ENCODE measurements around the gene IGIP.

IGIP gene

DNA sequence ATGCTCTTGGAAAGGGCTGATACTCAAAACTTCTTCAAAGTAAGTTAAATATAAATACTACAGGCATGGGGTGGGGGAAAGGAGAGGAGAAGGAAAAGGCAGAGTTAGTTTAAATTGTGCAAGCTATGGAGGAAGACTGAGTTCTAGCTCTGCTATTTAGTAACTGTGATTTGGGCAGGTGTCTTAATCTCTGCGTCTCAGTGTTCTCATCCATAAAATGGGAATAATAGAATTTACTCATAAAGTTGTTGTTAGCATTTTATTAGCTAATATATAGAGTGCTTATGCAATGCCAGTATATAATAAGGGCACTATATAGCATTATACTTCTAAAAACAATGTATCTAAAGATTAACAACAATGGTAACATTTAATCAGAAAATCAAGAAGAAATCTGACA, 24.6 kb upstream of the IGIP start:
- no peaks in the 10 kb centered on the region for H3K79me2 ChIP-seq (ENCODE audit: insufficient read depth, low read length)
- no peak overlapping the region for H2AFZ ChIP-seq (ENCODE audit: low read length)
- no peaks in the 10 kb centered on the region for H4K20me1 ChIP-seq (ENCODE audit: insufficient read depth, low read length, poor library complexity, severe bottlenecking)
- no peak overlapping the region for H3K4me3 ChIP-seq (ENCODE audit: low read length, poor library complexity, severe bottlenecking)
- no peaks in the 10 kb centered on the region for H3F3A ChIP-seq (ENCODE audit: low read depth)
- H3K4me2 ChIP-seq (ENCODE audit: low read depth, low read length, poor library complexity, severe bottlenecking) = no peak overlapping the region
- no peak overlapping the region for H3K9ac ChIP-seq (ENCODE audit: low read depth, low read length, poor library complexity, severe bottlenecking)
- H3K4me1 ChIP-seq (ENCODE audit: insufficient read depth, low read length, poor library complexity, severe bottlenecking) = no peaks in the 10 kb centered on the region
- H3K27me3 ChIP-seq (ENCODE audit: insufficient read depth, low read length, poor library complexity, severe bottlenecking) = no peaks in the 10 kb centered on the region
- H3K9me2 ChIP-seq (replicated peaks; ENCODE audit: low read depth, low read length) = no peaks in the 10 kb centered on the region
- TF ChIP-seq, protein P1, sequence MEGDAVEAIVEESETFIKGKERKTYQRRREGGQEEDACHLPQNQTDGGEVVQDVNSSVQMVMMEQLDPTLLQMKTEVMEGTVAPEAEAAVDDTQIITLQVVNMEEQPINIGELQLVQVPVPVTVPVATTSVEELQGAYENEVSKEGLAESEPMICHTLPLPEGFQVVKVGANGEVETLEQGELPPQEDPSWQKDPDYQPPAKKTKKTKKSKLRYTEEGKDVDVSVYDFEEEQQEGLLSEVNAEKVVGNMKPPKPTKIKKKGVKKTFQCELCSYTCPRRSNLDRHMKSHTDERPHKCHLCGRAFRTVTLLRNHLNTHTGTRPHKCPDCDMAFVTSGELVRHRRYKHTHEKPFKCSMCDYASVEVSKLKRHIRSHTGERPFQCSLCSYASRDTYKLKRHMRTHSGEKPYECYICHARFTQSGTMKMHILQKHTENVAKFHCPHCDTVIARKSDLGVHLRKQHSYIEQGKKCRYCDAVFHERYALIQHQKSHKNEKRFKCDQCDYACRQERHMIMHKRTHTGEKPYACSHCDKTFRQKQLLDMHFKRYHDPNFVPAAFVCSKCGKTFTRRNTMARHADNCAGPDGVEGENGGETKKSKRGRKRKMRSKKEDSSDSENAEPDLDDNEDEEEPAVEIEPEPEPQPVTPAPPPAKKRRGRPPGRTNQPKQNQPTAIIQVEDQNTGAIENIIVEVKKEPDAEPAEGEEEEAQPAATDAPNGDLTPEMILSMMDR (conservative IDR thresholded peaks at IDR 0.05; ENCODE audit: low read length) = no peak
- no peak for TF ChIP-seq EZH2phosphoT487 (IDR thresholded peaks at IDR 0.05; ENCODE audit: borderline replicate concordance)
- H3K36me3 ChIP-seq (ENCODE audit: insufficient read depth, low read length) = no peaks in the 10 kb centered on the region
- no peaks in the 10 kb centered on the region for H3K9me3 ChIP-seq (ENCODE audit: insufficient read depth, low read depth, low read length)

DNA sequence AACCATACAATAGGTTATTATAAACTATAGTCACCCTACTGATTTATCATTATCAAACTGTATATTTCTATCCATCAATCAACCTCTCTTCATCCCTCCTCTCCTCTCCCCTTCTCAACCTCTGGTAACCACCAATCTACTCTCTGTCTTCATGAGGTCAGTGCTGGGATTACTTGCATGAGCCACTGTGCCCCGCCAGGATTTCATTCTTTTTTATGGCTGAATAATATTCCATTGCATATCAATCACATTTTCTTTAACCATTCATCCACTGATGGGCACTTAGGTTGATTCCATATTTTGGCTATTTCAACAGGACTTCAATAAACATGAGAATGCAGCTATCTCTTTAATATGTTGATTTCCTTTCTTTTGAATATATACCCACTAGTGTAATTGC, 22.6 kb upstream of the IGIP start:
- TF ChIP-seq, protein P1 (conservative IDR thresholded peaks at IDR 0.05; ENCODE audit: low read length) = no peak
- TF ChIP-seq EZH2phosphoT487 (IDR thresholded peaks at IDR 0.05; ENCODE audit: borderline replicate concordance) = no peak
- H3K9ac ChIP-seq (ENCODE audit: low read depth, low read length, poor library complexity, severe bottlenecking) = no peak overlapping the region
- no peak overlapping the region for H3K4me2 ChIP-seq (ENCODE audit: low read depth, low read length, poor library complexity, severe bottlenecking)
- H4K20me1 ChIP-seq (ENCODE audit: insufficient read depth, low read length, poor library complexity, severe bottlenecking) = peaks cover 1% of the 10 kb centered on the region
- H3K9me2 ChIP-seq (replicated peaks; ENCODE audit: low read depth, low read length) = no peaks in the 10 kb centered on the region
- H3K27me3 ChIP-seq (ENCODE audit: insufficient read depth, low read length, poor library complexity, severe bottlenecking) = no peaks in the 10 kb centered on the region
- H2AFZ ChIP-seq (ENCODE audit: low read length) = no peak overlapping the region
- no peaks in the 10 kb centered on the region for H3K9me3 ChIP-seq (ENCODE audit: insufficient read depth, low read depth, low read length)
- no peaks in the 10 kb centered on the region for H3K79me2 ChIP-seq (ENCODE audit: insufficient read depth, low read length)
- no peak overlapping the region for H3K4me3 ChIP-seq (ENCODE audit: low read length, poor library complexity, severe bottlenecking)
- no peaks in the 10 kb centered on the region for H3K36me3 ChIP-seq (ENCODE audit: insufficient read depth, low read length)
- H3K4me1 ChIP-seq (ENCODE audit: insufficient read depth, low read length, poor library complexity, severe bottlenecking) = peaks cover 9% of the 10 kb centered on the region
- H3F3A ChIP-seq (ENCODE audit: low read depth) = peaks cover 7% of the 10 kb centered on the region; the same call in 1 of the 2 replicates

DNA sequence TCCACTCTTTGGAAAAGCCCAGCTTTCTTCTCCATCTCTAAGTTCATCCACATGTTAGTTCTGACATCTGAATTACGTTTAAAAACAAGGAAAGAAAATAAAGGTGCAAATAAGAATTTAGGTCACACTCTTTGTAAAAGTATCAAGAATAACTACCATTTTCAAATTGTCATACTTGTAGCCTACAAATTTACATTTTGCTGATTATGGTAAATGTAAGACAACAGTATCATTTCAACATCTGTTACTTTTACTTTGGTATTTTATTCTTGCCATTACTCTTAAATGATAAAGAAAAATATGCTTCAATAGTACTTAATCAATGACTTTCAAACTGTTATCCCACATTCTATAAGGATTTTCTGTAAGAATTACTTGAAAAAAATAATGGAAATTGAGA, 21.6 kb upstream of the IGIP start:
- H3K4me2 ChIP-seq (ENCODE audit: low read depth, low read length, poor library complexity, severe bottlenecking) = no peak overlapping the region
- no peak overlapping the region for H3K9ac ChIP-seq (ENCODE audit: low read depth, low read length, poor library complexity, severe bottlenecking)
- H3K79me2 ChIP-seq (ENCODE audit: insufficient read depth, low read length) = peaks cover 8% of the 10 kb centered on the region
- H3K36me3 ChIP-seq (ENCODE audit: insufficient read depth, low read length) = no peaks in the 10 kb centered on the region
- peaks cover 7% of the 10 kb centered on the region; the same call in 1 of the 2 replicates for H3F3A ChIP-seq (ENCODE audit: low read depth)
- no peak overlapping the region for H2AFZ ChIP-seq (ENCODE audit: low read length)
- no peaks in the 10 kb centered on the region for H3K9me2 ChIP-seq (replicated peaks; ENCODE audit: low read depth, low read length)
- no peaks in the 10 kb centered on the region for H3K9me3 ChIP-seq (ENCODE audit: insufficient read depth, low read depth, low read length)
- TF ChIP-seq, protein P1 (conservative IDR thresholded peaks at IDR 0.05; ENCODE audit: low read length) = no peak
- TF ChIP-seq EZH2phosphoT487 (IDR thresholded peaks at IDR 0.05; ENCODE audit: borderline replicate concordance) = no peak
- peaks cover 6% of the 10 kb centered on the region for H4K20me1 ChIP-seq (ENCODE audit: insufficient read depth, low read length, poor library complexity, severe bottlenecking)
- H3K27me3 ChIP-seq (ENCODE audit: insufficient read depth, low read length, poor library complexity, severe bottlenecking) = no peaks in the 10 kb centered on the region
- H3K4me1 ChIP-seq (ENCODE audit: insufficient read depth, low read length, poor library complexity, severe bottlenecking) = peaks cover 11% of the 10 kb centered on the region
- no peak overlapping the region for H3K4me3 ChIP-seq (ENCODE audit: low read length, poor library complexity, severe bottlenecking)

Measured in Loucy (cell line).